Stimulated activated CD8-positive, alpha-beta memory T cell treated with anti-CD3 and anti-CD28 coated beads, Interleukin-12 subunit alpha, Interleukin-12 subunit beta, amount 100 ng/mL, for 1 hour (primary cell): Measurements from ENCODE around the gene MRPL55.

Source experiments
- DNase-seq: peaks from one replicate; pipeline ENCODE4 v3.0.0-alpha.2; 2020; ENCODE audit warnings: low read depth

The MRPL55 gene

DNA sequence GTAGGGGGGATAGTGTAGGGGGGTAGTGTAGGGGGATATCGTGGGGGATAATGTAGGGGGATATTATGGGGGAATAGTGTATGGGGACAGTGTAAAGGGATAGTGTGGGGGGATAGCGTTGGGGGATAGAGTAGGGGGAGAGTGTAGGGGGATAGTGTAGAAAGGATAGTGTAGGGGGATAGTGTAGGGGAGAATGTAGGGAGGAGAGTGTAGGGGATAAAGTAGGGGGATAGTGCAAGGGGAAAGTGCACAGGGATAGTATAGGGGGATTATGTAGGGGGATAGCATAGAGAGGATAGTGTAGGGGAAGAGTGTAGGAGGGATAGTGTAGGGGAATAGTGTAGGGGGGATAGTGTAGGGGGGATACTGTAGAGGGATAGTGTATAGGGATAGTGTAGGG is 38.9 kb downstream of the MRPL55 start:
- DNase-seq = no peak

- no peak for DNase-seq
These were observed 40.7 kb downstream of the MRPL55 start for GRCh38 chr1:228068359-228068758.

- no peak for DNase-seq
These were observed 42.0 kb downstream of the MRPL55 start for GRCh38 chr1:228066891-228067654.

DNA sequence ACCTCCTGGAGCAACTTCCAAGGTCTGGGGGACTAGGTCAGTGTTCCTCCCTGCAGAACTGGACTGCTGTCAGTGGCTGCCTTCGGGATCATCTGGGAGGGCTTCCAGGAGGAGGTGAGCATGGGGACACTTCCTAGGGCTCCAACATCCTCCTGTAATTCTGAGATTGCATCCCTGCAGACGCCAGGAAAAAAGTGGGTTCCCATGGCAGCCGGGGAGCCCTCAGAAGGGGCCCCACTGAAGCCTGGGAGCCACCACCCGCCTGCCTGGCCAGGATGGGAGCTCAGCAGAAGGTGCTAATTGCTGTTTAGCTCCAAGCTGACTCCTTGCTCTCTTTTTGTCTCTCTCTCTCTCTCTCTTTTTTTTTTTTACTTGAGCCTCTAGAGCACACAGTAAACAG is 42.7 kb downstream of the MRPL55 start:
- no peak for DNase-seq

GRCh38 chr1:228065543-228066347 is 43.4 kb downstream of the MRPL55 start:
- no peak for DNase-seq

DNA sequence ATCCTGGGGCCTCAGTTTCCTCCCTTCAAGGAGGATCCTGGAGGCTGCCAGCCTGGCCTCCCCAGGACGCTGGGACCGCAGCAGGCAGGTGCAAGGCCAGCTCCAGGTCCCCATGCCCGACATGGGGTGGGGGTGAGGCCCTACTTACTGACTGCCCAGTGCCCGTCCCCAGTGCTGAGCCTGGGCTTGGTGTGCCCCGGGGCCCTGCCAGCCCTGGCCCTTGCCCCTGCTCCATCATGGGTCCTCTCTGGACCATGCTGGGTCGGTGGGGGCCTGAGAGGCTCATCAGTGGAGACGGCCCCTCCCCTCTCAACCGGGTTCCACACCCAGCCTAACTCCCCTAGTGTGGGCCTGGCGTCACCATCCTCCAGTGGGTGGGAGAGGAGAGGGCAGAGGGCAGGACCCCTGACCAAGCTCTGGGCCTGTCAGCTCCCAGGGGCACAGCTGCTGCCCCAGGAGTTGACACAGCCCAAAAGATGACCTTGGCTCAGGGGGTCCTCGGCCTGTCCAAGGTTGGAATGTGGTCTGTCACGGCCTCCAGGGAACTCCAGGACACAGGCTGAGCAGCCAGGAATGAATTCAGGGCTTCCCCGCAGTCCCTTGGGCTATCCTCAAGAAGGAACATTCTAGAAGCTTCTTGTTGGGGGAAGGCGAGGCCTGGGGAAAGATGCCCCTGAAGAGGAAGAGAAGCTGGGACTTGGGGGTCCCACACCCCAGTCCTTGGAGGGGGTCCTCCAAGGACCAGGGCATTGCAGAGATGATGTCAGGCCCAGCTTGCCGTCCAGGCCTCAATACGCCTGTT is 44.2 kb downstream of the MRPL55 start:
- DNase-seq = no peak

GRCh38 chr1:228064296-228064695 is 44.8 kb downstream of the MRPL55 start:
- DNase-seq = no peak

GRCh38 chr1:228063251-228064191 is 45.6 kb downstream of the MRPL55 start:
- DNase-seq = no peak

GRCh38 chr1:228062812-228063211 is 46.3 kb downstream of the MRPL55 start:
- DNase-seq = no peak

DNA sequence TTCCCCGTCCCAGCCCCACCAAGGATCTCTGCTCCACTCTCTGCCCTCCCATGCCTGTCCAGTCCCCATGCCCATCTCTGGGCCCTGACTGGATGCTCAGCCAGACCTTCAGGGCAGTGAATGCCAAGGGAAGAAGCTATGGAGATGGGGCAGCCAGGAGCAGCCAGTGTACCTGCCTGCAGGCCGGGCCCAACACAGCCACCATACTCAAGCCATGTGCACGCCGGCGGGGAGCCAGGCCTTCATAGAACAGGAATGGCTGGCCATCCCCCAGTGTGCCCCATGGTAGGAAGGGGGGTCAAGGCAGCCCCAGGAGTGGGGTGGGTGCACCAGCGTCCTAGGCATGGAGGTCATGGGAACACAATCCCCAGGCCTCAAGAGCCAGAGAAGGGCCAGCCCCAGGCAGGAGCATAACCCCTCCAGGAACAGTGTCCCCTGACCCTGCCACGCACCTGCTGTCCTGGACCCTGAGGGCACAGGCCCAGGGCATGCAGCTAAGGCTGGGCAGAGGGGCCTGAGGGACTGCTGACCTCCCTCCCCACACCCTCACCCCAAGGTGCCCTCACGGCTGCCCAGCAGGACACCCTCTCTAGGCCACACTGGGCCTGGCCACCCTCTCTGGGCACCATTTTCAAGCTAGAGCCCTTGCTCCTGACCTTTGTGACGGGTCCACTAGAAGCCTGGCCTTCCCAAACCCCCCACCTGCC is 46.9 kb downstream of the MRPL55 start:
- no peak for DNase-seq

DNA sequence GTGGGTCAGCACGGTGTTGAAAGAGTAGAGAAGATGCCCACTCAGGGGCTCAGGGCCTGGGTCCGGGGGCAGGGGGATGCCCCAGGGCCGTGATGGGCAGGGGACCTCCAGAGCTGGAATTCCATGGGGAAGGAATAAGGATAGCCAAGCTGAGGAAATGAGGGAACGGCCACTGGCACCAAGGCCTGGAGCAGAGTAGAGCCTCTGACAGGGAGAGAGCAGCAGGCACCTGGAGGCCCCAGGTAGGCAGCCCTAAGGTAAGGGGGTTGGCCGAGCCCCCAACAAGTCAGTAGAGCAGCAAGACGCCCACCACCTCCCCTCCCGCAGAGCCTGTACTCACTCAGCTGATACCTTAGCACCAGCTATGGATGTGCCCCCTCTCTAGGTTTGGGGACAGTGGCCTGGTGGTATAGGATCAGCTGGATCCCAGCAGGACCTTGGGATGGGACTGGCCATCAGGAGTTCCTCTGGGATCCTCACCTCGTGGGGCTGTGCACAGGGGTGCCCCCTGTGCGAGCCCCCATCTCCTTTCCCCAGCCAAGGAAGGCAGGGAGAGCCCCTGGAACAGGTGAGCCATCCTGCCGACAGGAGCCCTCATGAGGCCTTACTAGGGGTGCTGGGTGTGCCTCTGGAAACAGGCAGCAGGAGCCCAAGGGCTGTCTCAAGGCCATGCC is 47.6 kb downstream of the MRPL55 start:
- no peak for DNase-seq

DNA sequence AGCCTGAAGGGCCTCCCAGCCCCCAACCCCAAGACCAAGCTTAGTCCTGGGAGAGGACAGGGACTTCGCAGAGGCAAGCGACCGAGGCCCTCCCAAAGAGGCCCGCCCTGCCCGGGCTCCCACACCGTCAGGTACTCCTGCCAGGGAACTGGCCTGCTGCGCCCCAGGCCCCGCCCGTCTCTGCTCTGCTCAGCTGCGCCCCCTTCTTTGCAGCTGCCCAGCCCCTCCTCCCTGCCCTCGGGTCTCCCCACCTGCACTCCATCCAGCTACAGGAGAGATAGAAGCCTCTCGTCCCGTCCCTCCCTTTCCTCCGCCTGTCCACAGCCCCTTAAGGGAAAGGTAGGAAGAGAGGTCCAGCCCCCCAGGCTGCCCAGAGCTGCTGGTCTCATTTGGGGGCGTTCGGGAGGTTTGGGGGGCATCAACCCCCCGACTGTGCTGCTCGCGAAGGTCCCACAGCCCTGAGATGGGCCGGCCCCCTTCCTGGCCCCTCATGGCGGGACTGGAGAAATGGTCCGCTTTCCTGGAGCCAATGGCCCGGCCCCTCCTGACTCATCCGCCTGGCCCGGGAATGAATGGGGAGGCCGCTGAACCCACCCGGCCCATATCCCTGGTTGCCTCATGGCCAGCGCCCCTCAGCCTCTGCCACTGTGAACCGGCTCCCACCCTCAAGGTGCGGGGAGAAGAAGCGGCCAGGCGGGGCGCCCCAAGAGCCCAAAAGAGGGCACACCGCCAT is 48.5 kb downstream of the MRPL55 start:
- no peak for DNase-seq

GRCh38 chr1:228059634-228060457 is 49.3 kb downstream of the MRPL55 start:
- DNase-seq = peak; percentile 36

DNA sequence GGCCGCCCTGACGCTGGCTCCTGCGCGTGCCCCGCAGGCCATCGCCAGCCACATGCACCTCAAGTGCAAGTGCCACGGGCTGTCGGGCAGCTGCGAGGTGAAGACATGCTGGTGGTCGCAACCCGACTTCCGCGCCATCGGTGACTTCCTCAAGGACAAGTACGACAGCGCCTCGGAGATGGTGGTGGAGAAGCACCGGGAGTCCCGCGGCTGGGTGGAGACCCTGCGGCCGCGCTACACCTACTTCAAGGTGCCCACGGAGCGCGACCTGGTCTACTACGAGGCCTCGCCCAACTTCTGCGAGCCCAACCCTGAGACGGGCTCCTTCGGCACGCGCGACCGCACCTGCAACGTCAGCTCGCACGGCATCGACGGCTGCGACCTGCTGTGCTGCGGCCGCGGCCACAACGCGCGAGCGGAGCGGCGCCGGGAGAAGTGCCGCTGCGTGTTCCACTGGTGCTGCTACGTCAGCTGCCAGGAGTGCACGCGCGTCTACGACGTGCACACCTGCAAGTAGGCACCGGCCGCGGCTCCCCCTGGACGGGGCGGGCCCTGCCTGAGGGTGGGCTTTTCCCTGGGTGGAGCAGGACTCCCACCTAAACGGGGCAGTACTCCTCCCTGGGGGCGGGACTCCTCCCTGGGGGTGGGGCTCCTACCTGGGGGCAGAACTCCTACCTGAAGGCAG is 50.0 kb downstream of the MRPL55 start:
- DNase-seq = no peak

DNA sequence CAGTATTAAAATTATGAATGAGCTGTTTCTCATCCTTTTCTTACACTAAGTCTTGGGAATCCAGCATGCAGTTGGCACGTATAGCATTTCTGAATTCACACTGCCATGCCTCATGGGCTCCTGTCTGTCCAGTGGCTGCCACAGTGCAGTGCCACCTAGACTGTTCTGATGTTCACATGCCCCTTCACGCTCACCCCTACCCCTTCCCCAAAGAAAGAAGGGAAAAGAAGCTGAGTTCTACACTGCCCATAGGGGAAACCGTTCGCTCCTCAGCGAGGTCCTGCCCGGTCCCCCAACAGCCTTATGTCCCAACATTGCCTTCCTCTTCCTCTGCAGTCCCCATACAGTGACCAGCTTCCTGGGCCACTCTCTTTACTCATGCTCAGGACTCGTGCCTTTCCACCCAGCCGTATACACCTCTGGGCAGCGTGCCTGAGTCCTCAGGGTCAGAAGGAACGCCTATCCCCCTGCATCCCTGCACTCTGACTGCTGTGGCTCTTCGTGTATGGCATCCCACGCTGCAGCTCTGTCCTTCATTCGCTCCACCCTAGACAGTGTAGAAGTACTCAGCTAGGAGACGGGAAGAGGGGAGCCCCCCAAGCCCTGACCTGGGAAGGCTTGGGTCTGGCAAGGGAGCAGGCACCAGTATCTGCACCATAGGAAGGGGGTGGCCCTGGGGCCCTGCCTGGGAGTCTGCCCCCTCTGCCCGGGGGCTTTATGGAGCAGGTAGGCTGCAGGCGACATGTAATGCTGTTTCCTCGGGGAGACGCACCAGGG is 50.7 kb downstream of the MRPL55 start:
- no peak for DNase-seq
